ENCODE data around the gene FMN2. TPM values are rescaled to one million over a fixed set of nuclear protein-coding genes. Genes with fewer than 3 reads are reported as not detected.

FMN2 gene
- total RNA-seq, 1 donor, result 35.0 TPM

- TF ChIP-seq, protein P1, sequence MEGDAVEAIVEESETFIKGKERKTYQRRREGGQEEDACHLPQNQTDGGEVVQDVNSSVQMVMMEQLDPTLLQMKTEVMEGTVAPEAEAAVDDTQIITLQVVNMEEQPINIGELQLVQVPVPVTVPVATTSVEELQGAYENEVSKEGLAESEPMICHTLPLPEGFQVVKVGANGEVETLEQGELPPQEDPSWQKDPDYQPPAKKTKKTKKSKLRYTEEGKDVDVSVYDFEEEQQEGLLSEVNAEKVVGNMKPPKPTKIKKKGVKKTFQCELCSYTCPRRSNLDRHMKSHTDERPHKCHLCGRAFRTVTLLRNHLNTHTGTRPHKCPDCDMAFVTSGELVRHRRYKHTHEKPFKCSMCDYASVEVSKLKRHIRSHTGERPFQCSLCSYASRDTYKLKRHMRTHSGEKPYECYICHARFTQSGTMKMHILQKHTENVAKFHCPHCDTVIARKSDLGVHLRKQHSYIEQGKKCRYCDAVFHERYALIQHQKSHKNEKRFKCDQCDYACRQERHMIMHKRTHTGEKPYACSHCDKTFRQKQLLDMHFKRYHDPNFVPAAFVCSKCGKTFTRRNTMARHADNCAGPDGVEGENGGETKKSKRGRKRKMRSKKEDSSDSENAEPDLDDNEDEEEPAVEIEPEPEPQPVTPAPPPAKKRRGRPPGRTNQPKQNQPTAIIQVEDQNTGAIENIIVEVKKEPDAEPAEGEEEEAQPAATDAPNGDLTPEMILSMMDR (IDR thresholded peaks at IDR 0.05; ENCODE audit: insufficient read depth, low read depth, low read length), result no peak
- no peak for DNase-seq (ENCODE audit: low read depth)
- no peak overlapping the region for H3K4me3 ChIP-seq (ENCODE audit: low read depth, low read length)
Measured at GRCh38 chr1:240114222-240114621, 22.5 kb downstream of the FMN2 start.

GRCh38 chr1:240115831-240116230, 24.1 kb downstream of the FMN2 start:
- H3K4me3 ChIP-seq (ENCODE audit: low read depth, low read length), result no peak overlapping the region
- no peak for DNase-seq (ENCODE audit: low read depth)
- TF ChIP-seq, protein P1 (IDR thresholded peaks at IDR 0.05; ENCODE audit: insufficient read depth, low read depth, low read length), result no peak

- DNase-seq (ENCODE audit: low read depth), result no peak
- H3K4me3 ChIP-seq (ENCODE audit: low read depth, low read length), result no peak overlapping the region
- TF ChIP-seq, protein P1 (IDR thresholded peaks at IDR 0.05; ENCODE audit: insufficient read depth, low read depth, low read length), result no peak
Measured at GRCh38 chr1:240116831-240117769, 25.4 kb downstream of the FMN2 start.

GRCh38 chr1:240117930-240118329, 26.2 kb downstream of the FMN2 start:
- TF ChIP-seq, protein P1 (IDR thresholded peaks at IDR 0.05; ENCODE audit: insufficient read depth, low read depth, low read length), result no peak
- DNase-seq (ENCODE audit: low read depth), result no peak
- H3K4me3 ChIP-seq (ENCODE audit: low read depth, low read length), result no peak overlapping the region

DNA sequence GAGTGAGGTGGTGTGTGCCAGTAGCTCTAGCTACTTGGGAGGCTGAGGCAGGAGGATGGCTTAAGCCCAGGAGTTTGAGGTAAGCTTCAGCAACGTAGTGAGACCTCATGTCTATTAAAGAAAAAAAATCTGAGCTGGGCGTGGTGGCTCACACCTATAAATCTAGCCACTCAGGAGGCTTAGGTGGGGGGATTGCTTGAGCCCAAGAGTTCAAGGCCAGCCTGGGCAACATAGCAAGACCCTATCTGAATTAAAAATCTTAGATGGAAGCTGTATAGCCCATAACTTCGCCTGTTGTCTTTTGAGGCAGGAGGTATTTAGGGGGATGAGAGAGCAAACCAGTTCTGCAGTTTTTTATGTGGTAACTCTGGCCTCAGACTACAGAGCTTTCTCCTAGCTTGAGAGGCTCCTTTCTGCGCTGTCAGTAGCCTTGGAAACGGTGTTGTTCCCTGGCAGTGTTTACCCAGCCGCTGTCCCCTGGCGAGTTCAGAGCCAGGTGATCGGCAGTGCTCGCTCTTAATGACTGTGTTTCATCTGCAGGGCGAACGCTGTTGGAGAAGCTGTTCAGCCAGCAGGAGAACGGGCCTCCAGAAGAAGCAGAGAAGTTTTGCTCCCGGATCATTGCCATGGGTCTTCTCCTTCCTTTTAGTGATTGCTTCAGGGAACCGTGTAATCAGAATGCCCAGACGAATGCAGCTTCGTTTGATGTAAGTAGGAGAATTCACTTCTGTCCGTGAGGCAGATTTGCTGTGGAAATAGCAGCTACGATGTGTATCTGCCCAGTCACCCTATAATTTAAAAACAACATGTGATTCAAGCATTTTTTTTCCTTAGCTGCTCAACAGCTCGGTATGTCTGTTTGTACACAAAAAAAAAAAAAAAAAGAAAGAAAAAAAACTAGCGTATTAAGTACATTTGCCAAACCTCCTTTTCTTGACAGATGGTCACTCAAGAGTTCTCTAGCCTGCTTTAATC, 31.2 kb downstream of the FMN2 start:
- no peak overlapping the region for H3K4me3 ChIP-seq (ENCODE audit: low read depth, low read length)
- TF ChIP-seq, protein P1 (IDR thresholded peaks at IDR 0.05; ENCODE audit: insufficient read depth, low read depth, low read length), result no peak
- DNase-seq (ENCODE audit: low read depth), result peak; percentile 40

DNA sequence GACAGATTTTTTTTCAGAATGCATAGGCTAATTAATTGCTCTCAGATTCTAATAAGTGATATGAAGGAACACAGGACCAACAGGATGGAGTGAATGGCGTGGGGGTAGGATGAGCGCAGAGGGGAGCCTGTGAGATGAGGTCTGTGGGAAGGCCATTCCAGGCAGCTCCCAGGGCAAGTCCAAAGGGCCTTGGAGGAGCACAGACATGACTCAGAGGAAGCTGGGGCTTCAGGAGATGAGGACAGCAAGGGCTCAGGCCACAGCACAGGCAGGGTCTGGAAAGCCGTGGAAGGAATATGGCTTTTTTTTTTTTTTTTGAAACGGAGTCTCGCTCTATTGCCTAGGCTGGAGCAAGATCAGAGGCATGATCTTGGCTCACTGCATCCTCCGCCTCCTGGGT, 35.1 kb downstream of the FMN2 start:
- no peak overlapping the region for H3K4me3 ChIP-seq (ENCODE audit: low read depth, low read length)
- TF ChIP-seq, protein P1 (IDR thresholded peaks at IDR 0.05; ENCODE audit: insufficient read depth, low read depth, low read length), result no peak
- DNase-seq (ENCODE audit: low read depth), result no peak

Measured in fibroblast of villous mesenchyme (primary cell).